Fibroblast of lung (primary cell): Measurements from ENCODE around the gene BAIAP2.

Source experiments
- EZH2 ChIP-seq: IDR thresholded peaks from 2 replicates; pipeline ENCODE4 v1.5.1; 2012; ENCODE audit warnings: low read length, control low read depth, mild to moderate bottlenecking; ENCODE audit errors: missing control alignments
- TF ChIP-seq, protein P1 (sequence below), 2 donors: IDR thresholded peaks in 1 of 2; conservative IDR thresholded peaks in 1 of 2; 1 replicate in 1 of 2; 2 replicates in 1 of 2; pipeline ENCODE4 v1.5.1; 2011 to 2012; ENCODE audit warnings: low read length in 2 of 2, control low read depth in 1 of 2, inconsistent platforms in 1 of 2, low read depth in 1 of 2, mild to moderate bottlenecking in 1 of 2

DNA sequence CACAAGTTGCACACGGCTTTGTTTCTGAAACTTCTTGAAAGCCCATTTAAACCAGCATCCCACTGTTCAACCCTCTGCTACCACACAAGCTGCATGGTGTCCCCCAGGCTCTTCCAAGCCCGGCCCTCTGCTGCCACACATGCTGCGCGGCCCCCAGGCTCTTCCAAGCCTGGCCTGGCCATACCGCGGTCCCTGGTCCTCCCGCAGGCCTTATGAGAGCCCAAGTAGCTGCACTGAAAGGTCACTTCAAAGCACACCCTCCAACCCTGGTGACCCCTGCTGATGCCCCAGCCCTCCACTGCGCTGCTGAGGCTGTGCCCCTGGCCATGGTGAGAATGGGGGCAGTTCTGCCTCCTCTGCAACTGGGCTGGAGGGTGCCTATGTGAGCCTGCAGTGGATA lies 104.5 kb downstream of the BAIAP2 start:
- TF ChIP-seq, protein P1, sequence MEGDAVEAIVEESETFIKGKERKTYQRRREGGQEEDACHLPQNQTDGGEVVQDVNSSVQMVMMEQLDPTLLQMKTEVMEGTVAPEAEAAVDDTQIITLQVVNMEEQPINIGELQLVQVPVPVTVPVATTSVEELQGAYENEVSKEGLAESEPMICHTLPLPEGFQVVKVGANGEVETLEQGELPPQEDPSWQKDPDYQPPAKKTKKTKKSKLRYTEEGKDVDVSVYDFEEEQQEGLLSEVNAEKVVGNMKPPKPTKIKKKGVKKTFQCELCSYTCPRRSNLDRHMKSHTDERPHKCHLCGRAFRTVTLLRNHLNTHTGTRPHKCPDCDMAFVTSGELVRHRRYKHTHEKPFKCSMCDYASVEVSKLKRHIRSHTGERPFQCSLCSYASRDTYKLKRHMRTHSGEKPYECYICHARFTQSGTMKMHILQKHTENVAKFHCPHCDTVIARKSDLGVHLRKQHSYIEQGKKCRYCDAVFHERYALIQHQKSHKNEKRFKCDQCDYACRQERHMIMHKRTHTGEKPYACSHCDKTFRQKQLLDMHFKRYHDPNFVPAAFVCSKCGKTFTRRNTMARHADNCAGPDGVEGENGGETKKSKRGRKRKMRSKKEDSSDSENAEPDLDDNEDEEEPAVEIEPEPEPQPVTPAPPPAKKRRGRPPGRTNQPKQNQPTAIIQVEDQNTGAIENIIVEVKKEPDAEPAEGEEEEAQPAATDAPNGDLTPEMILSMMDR (conservative IDR thresholded peaks at IDR 0.05 in 1 of 2, IDR thresholded peaks at IDR 0.05 in 1 of 2; ENCODE audit: low read depth in 1 of 2, low read length in 2 of 2): no peak
- no peak for TF ChIP-seq EZH2
